ENCODE results near the gene WDR5. TPM values are rescaled to one million over a fixed set of nuclear protein-coding genes. Genes with fewer than 3 reads are reported as not detected.

WDR5 gene
- total RNA-seq, 1 experiment from 2014 or later = 76.4 TPM

- BruUV-seq (replicated peaks) = no TSS peak
- intact Hi-C loops (cut with micrococcal nuclease; ENCODE audit: unreplicated experiment) = no loop called here
- Histone ChIP-seq H3K27ac (ENCODE audit: low read depth, low read length, poor library complexity, severe bottlenecking) (no peak overlapping the region), H3K4me1 (ENCODE audit: insufficient read depth, low read length, poor library complexity, severe bottlenecking) (peaks cover 20% of the 10 kb centered on the region), H3K9me3 (ENCODE audit: low read depth, low read length, poor library complexity, severe bottlenecking) (no peaks in the 10 kb centered on the region), H3K4me3 (ENCODE audit: low read depth, low read length, poor library complexity, severe bottlenecking) (no peak overlapping the region), H3K36me3 (ENCODE audit: insufficient read depth, low read length, poor library complexity, severe bottlenecking) (no peaks in the 10 kb centered on the region), H3K27me3 (replicated peaks; ENCODE audit: insufficient read depth, low read depth, low read length, poor library complexity) (no peaks in the 10 kb centered on the region)
- no peak for DNase-seq (ENCODE audit: low spot score)
- CTCF ChIA-PET = no interaction called here
- POLR2A ChIA-PET (ENCODE audit: low non-redundant PET) = no interaction called here
- no peak for TF ChIP-seq EZH2 (IDR thresholded peaks at IDR 0.05; ENCODE audit: borderline replicate concordance, low read depth, low read length, poor library complexity, severe bottlenecking)
Observed at GRCh38 chr9:134179918-134180785, 44.3 kb downstream of the WDR5 start.

- no peak for DNase-seq (ENCODE audit: low spot score)
- no peak for TF ChIP-seq CTCF (conservative IDR thresholded peaks at IDR 0.05; ENCODE audit: low read depth, low read length)
- no peak for TF ChIP-seq EZH2 (IDR thresholded peaks at IDR 0.05; ENCODE audit: borderline replicate concordance, low read depth, low read length, poor library complexity, severe bottlenecking)
- H3K9me3 ChIP-seq (ENCODE audit: low read depth, low read length, poor library complexity, severe bottlenecking) = no peaks in the 10 kb centered on the region
- POLR2A ChIA-PET (ENCODE audit: low non-redundant PET) = interaction anchor here (0.8 kb wide), 1 partner anchor 169 kb away, joined by 3 read pairs; no protein-coding TSS in a partner anchor
- intact Hi-C loops (cut with micrococcal nuclease; ENCODE audit: unreplicated experiment) = no loop called here
- CTCF ChIA-PET = no interaction called here
- H3K27me3 ChIP-seq (replicated peaks; ENCODE audit: insufficient read depth, low read depth, low read length, poor library complexity) = no peaks in the 10 kb centered on the region
- H3K36me3 ChIP-seq (ENCODE audit: insufficient read depth, low read length, poor library complexity, severe bottlenecking) = no peaks in the 10 kb centered on the region
- H3K4me1 ChIP-seq (ENCODE audit: insufficient read depth, low read length, poor library complexity, severe bottlenecking) = peaks cover 15% of the 10 kb centered on the region
- no peak overlapping the region for H3K4me3 ChIP-seq (ENCODE audit: low read depth, low read length, poor library complexity, severe bottlenecking)
- no TSS peak for BruUV-seq (replicated peaks)
- no peak overlapping the region for H3K27ac ChIP-seq (ENCODE audit: low read depth, low read length, poor library complexity, severe bottlenecking)
Observed at GRCh38 chr9:134180786-134181647, 45.1 kb downstream of the WDR5 start.

GRCh38 chr9:134181648-134182034 lies 45.8 kb downstream of the WDR5 start:
- BruUV-seq (replicated peaks) = no TSS peak
- no peaks in the 10 kb centered on the region for H3K27me3 ChIP-seq (replicated peaks; ENCODE audit: insufficient read depth, low read depth, low read length, poor library complexity)
- intact Hi-C loops (cut with micrococcal nuclease; ENCODE audit: unreplicated experiment) = no loop called here
- ChIA-PET CTCF (no interaction called here), POLR2A (ENCODE audit: low non-redundant PET) (interaction anchor here (0.8 kb wide), 1 partner anchor 169 kb away, joined by 3 read pairs; no protein-coding TSS in a partner anchor)
- no peaks in the 10 kb centered on the region for H3K9me3 ChIP-seq (ENCODE audit: low read depth, low read length, poor library complexity, severe bottlenecking)
- no peak for DNase-seq (ENCODE audit: low spot score)
- no peak overlapping the region for H3K27ac ChIP-seq (ENCODE audit: low read depth, low read length, poor library complexity, severe bottlenecking)
- peaks cover 8% of the 10 kb centered on the region for H3K4me1 ChIP-seq (ENCODE audit: insufficient read depth, low read length, poor library complexity, severe bottlenecking)
- no peak overlapping the region for H3K4me3 ChIP-seq (ENCODE audit: low read depth, low read length, poor library complexity, severe bottlenecking)
- TF ChIP-seq CTCF (conservative IDR thresholded peaks at IDR 0.05; ENCODE audit: low read depth, low read length) (no peak), EZH2 (IDR thresholded peaks at IDR 0.05; ENCODE audit: borderline replicate concordance, low read depth, low read length, poor library complexity, severe bottlenecking) (no peak)
- H3K36me3 ChIP-seq (ENCODE audit: insufficient read depth, low read length, poor library complexity, severe bottlenecking) = no peaks in the 10 kb centered on the region

Measured in A673 (cell line).